GM11168 (cell line): ENCODE measurements around the gene PANX3.

ENCODE experiments used
- in situ Hi-C: fragments of 300-500 bp; cut with MboI; formaldehyde crosslinking; loops from one replicate; pipeline ENCODE4 v1.12.0; 2022; ENCODE audit warnings: low sequenced_read_pairs; ENCODE audit not compliant: unreplicated experiment

Gene PANX3

DNA sequence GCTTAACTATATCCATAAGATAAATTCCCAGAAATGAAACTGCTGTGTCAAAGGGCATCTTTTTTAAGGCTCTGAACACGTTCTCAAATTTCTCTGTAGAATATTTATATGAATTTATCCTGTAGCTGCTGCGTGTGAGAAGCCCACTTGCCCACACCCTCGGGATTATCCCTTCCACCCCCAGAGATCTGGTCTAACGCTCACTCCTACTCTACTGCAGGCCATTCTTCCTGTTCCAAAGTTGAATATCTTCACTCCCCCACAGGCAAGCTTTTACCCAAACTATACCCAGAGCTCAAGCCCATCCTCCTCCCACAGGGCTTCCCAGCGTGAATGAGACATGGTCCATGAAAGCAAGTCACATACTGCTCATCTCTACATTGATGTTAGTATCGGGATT, 37.4 kb downstream of the PANX3 start:
- in situ Hi-C loops = no loop called here

DNA sequence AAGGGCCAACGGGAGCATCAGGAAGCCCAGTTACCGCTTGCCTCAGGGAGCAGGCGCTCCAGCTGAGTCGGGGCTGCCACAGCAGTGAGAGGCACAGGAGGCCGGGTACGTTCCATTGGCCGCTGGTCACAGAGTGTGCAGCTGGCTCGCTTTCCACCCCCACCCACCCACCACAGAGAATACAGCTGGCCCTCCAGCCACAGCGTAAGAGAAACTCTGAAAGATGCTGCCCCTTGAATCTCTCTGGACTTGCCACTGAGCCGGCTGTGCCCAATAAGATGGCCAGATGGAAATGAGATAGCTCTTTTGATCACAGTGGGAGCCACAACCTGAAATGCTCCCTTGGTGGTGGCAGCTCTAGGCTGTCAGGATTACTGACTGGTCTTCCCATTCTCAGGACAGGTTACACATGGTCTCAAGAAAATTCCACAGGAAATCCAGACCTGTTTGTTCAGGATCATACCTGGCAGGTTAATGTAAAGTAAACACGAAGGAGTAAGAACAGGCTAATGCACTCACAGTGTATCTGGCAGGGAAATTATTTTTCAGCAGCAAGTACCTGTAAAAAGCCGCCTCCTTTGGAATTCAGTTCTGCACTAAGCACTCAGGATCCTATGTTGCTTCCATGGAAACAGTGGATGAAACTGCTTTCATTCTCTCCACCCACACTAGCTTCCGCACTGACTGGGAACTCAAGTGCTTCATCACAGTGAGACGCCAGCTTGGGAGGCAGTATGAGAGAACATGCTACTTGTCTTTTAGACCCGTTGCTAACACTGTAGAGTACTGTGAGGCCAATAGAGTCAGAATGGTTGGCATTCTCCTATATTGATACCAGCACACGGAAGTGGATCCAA, 45.8 kb downstream of the PANX3 start:
- in situ Hi-C loops = loop anchor here (25.0 kb wide), 1 partner anchor 105 kb away; the partner anchor contains the start of genes ESAM and VSIG2

DNA sequence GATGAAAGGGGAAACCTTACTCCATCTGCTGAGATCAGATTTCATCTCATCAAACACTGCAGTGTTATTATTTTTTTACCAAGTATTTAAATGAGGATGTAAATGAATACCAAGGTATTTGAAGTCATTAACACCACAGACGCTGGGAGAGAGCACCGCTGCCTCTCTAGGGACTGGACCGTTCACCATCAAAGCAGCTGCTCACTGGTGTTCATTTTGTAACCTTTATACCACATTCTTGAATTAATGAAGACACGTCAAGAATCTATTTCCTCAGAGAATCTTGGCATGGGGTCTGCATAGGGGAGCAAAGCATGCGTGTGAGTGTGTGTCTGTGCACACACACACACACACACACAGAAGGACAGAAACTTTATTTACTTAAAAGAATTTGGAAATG, 46.7 kb downstream of the PANX3 start:
- in situ Hi-C loops = loop anchor here (25.0 kb wide), 1 partner anchor 104 kb away; the partner anchor contains the start of genes ESAM and VSIG2

DNA sequence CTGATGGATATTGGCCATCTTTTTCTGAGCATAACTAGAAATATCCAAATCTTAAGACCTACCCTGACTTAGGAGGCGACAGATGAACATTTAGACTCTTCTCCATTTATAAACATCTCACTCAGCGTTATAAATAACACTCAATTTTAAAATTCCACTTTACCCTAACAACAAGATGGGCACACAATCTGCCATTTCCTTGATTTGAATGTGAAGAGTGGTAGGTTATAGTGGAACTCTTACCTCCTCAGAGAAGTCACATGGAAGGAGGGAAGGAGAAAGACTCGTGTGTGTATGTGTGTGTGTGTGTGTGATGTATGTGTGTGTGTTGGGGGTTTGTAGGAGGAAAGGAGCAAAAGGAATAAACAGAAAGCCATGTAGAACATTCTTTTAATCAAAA, 47.3 kb downstream of the PANX3 start:
- in situ Hi-C loops = loop anchor here (25.0 kb wide), 1 partner anchor 104 kb away; the partner anchor contains the start of genes ESAM and VSIG2

DNA sequence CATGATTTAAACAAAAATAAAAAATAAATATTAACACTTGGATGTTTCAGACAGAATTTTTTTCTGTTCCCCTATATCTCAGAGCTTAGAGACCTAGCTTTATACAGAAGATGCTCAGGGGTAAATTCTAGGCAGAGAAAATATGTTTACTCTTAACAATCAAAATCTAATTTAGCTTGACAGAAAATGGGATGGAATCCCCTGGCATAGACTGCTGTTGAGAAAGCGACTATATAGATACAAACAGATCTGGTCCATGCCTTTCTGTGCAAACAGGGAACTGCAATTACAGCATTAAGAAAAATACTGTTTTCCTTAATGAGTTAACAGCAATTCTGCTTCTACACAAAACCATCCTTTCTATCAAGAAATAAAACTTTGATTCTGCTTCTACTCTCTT, 47.8 kb downstream of the PANX3 start:
- in situ Hi-C loops = loop anchor here (25.0 kb wide), 1 partner anchor 103 kb away; the partner anchor contains the start of genes ESAM and VSIG2

DNA sequence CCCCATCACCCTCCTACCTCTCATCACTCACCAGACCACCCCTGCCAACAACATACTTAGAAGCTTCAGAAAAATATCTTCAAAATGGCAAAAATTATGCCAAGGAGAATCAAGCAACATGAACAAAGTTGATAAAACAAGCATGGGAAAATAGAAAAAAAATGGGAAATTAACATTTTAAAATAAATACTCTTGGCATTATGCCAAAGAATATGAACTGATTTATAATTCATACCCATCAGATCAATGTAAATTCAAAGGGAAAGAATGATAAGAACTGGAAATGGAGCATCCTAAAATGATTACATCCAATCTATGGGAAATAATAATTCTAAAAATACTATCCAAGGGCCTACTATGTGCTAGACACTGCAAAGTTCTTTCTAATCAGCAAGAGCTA, 50.3 kb downstream of the PANX3 start:
- in situ Hi-C loops = loop anchor here (25.0 kb wide), 1 partner anchor 101 kb away; the partner anchor contains the start of genes ESAM and VSIG2

DNA sequence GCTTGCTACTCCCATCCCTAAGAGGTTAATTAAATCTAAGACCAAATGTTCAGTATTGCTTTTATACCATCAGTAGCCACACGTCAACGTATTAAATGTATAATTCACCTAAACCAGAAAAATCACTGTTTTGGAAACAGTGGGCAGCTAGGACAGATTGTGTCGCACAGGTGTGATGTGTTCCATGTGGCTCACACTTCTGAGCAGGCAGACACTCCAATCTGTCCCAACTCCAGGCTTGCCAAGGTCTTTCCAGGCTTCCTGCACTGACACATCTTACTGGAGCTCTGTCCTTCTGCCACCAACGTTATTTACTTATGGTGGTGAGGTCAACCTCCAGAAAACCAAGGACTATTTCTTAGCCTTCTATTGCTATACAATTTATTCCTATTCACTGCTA, 50.9 kb downstream of the PANX3 start:
- in situ Hi-C loops = loop anchor here (25.0 kb wide), 1 partner anchor 100 kb away; the partner anchor contains the start of genes ESAM and VSIG2

DNA sequence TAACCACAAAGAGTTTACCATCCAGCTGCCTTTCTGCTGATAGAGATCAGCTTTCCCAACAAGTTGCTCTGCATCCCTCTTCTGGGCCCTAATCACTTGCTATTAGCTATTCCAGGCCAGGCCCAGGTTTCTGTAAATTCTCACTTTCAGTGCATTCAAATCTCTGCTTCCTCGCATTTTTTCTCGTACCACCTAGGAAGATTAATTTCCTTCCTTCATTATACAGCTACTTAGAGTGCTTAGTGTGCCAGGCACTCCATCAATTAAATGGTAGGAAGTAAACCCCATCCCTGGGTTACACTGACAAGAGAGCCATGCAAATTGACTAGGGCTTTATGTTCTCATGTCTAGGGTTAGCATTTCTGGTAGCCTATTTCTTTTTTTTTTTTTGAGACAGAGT, 52.6 kb downstream of the PANX3 start:
- in situ Hi-C loops = loop anchor here (25.0 kb wide), 1 partner anchor 98 kb away; the partner anchor contains the start of genes ESAM and VSIG2

DNA sequence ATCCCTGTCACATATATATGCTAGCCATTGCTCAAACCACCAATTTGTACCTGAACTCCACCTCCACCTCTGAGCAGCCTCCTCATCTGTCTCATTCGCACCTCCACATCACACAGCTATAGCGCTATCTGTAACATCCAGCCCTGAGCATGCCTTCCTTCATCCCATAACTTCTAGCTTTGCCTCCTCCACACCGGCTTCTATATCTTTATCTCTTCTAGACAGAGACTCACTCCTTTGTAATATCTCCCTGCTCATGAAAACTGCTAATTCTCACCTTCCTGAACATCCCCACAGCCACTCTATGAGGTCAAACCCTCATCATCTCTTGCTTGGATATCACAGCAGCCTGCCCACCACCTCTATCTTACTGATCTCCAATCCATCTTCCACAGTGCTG, 56.4 kb downstream of the PANX3 start:
- in situ Hi-C loops = loop anchor here (5.0 to 25.0 kb wide), 2 partner anchors 95 to 170 kb away; partner anchors contain the start of genes ESAM and VSIG2

DNA sequence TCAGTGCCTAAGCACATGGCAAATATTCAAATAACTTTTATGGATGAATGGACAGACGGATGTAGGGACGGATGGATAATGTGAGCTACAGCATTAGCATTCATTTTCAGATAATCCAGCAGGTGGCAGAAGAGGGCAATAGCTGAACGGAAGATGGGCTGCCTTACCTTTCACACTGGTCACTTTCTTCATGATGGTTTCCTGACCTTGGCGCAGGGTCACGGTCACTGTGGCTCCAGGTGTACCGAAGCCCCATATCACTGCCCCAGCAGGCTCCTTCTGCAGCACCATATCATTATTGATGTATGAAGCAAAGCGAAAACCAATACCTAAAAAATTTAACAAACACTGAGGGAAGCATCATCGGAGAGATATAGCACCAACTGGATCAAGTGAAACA, 58.0 kb downstream of the PANX3 start:
- in situ Hi-C loops = loop anchor here (5.0 to 25.0 kb wide), 2 partner anchors 93 to 168 kb away; partner anchors contain the start of genes ESAM and VSIG2
